GM20431 (cell line): ENCODE results near the gene SPSB4.

Experiments
- in situ Hi-C: fragments of 300-500 bp; cut with MseI, MboI; formaldehyde crosslinking; loops from one replicate; pipeline ENCODE4 v1.15.0; 2020; ENCODE audit warnings: low sequenced_read_pairs; ENCODE audit not compliant: unreplicated experiment

SPSB4 gene

GRCh38 chr3:141143517-141143916, 92.4 kb downstream of the SPSB4 start:
- in situ Hi-C loops, result no loop called here

- in situ Hi-C loops, result no loop called here
Measured at GRCh38 chr3:141146979-141147470, 95.9 kb downstream of the SPSB4 start.

GRCh38 chr3:141147657-141148056, 96.5 kb downstream of the SPSB4 start:
- in situ Hi-C loops, result no loop called here

GRCh38 chr3:141148169-141148568, 97.0 kb downstream of the SPSB4 start:
- in situ Hi-C loops, result no loop called here

GRCh38 chr3:141148770-141149169, 97.6 kb downstream of the SPSB4 start:
- in situ Hi-C loops, result no loop called here

GRCh38 chr3:141150081-141150830, 99.1 kb downstream of the SPSB4 start:
- in situ Hi-C loops, result no loop called here

GRCh38 chr3:141150931-141151330, 99.8 kb downstream of the SPSB4 start:
- in situ Hi-C loops, result no loop called here

GRCh38 chr3:141151439-141151838, 100.3 kb downstream of the SPSB4 start:
- in situ Hi-C loops, result no loop called here

GRCh38 chr3:141152130-141152529, 101.0 kb downstream of the SPSB4 start:
- in situ Hi-C loops, result no loop called here

GRCh38 chr3:141152801-141153678, 101.9 kb downstream of the SPSB4 start:
- in situ Hi-C loops, result no loop called here

- in situ Hi-C loops, result no loop called here
Measured at GRCh38 chr3:141153679-141153966, 102.5 kb downstream of the SPSB4 start.

- in situ Hi-C loops, result no loop called here
Measured at GRCh38 chr3:141164852-141165251, 113.7 kb downstream of the SPSB4 start.

- in situ Hi-C loops, result no loop called here
Measured at GRCh38 chr3:141167681-141168080, 116.5 kb downstream of the SPSB4 start.

- in situ Hi-C loops, result no loop called here
Measured at GRCh38 chr3:141170678-141171295, 119.6 kb downstream of the SPSB4 start.

- in situ Hi-C loops, result loop anchor here (25.0 kb wide), 1 partner anchor 162 kb away; no protein-coding TSS in a partner anchor
Measured at GRCh38 chr3:141174674-141175073, 123.5 kb downstream of the SPSB4 start.

GRCh38 chr3:141176775-141177174, 125.6 kb downstream of the SPSB4 start:
- in situ Hi-C loops, result loop anchor here (25.0 kb wide), 1 partner anchor 164 kb away; no protein-coding TSS in a partner anchor

GRCh38 chr3:141178026-141178425, 126.9 kb downstream of the SPSB4 start:
- in situ Hi-C loops, result loop anchor here (25.0 kb wide), 1 partner anchor 166 kb away; no protein-coding TSS in a partner anchor

GRCh38 chr3:141178551-141178950, 127.4 kb downstream of the SPSB4 start:
- in situ Hi-C loops, result loop anchor here (25.0 kb wide), 1 partner anchor 166 kb away; no protein-coding TSS in a partner anchor

GRCh38 chr3:141179983-141180382, 128.8 kb downstream of the SPSB4 start:
- in situ Hi-C loops, result loop anchor here (25.0 kb wide), 1 partner anchor 168 kb away; no protein-coding TSS in a partner anchor

GRCh38 chr3:141181196-141181595, 130.0 kb downstream of the SPSB4 start:
- in situ Hi-C loops, result loop anchor here (25.0 kb wide), 1 partner anchor 169 kb away; no protein-coding TSS in a partner anchor
